HCT116 (cell line): ENCODE results near the gene ADNP2. TPM values are rescaled to one million over a fixed set of nuclear protein-coding genes. Genes with fewer than 3 reads are reported as not detected.

Experiments used
- ATAC-seq: fragments of 200-7000 bp; cut with Tn5 transposase; 2 replicates; pipeline ENCODE4 v1.9.1; 2020; ENCODE audit warnings: mild to moderate bottlenecking, moderate library complexity
- BruUV-seq: library from RNA; stranded (reverse); fragments of 400-500 nt; replicated peaks from 2 replicates; lab custom pipeline; 2021; lab: Mats Ljungman, UMichigan
- CTCF ChIA-PET: fragments of 300-600 bp; sonication (Branson Sonifier 250); formaldehyde crosslinking; loops from one replicate; lab custom pipeline; 2021; ENCODE audit warnings: antibody characterized with exemption; lab: Charles Lee
- POLR2A ChIA-PET: fragments of 300-600, 350-600 bp; sonication (Branson Sonifier 250); formaldehyde crosslinking; loops from one replicate; lab custom pipeline; 2021; ENCODE audit warnings: antibody characterized with exemption; lab: Charles Lee
- RAD21 ChIA-PET, 2 experiments: fragments of 300-600 bp; sonication (Branson Sonifier 250); formaldehyde crosslinking; loops; one replicate each; lab custom pipeline; 2023; ENCODE audit warnings: low total read pairs in 2 of 2; ENCODE audit not compliant: uncharacterized antibody in 2 of 2, unreplicated experiment in 2 of 2, low non-redundant PET in 1 of 2; lab: Charles Lee
- DNase-seq: peaks from one replicate; pipeline ENCODE4 v3.0.0-alpha.2; 2010; ENCODE audit warnings: low read depth, low spot score
- H2AFZ ChIP-seq: fragments of 200-600 bp; shearing (Covaris generic), sonication (generic); 2 replicates; pipeline ENCODE4 v1.6.1; 2017; ENCODE audit warnings: low read depth, mixed run types, mixed read lengths, antibody characterized with exemption, low read length; ENCODE audit not compliant: poor library complexity, severe bottlenecking
- H3K27ac ChIP-seq: 2 replicates; pipeline ENCODE4 v1.5.1; 2012; ENCODE audit warnings: low read depth, low read length
- H3K27me3 ChIP-seq: fragments of 200-600 bp; sonication (generic); 2 replicates; pipeline ENCODE4 v1.6.1; 2016; ENCODE audit warnings: mixed run types, low read length, mixed read lengths; ENCODE audit not compliant: insufficient read depth
- H3K36me3 ChIP-seq, 2 experiments: fragments of 200-500 bp in 1 of 2; fragments of 200-600 bp in 1 of 2; sonication (Bioruptor generic) in 1 of 2; sonication (generic) in 1 of 2; 2 replicates each; pipeline versions ENCODE4 v1.5.1 to v1.6.1; 2014 to 2016; ENCODE audit warnings: low read length in 2 of 2, inconsistent platforms in 1 of 2, mixed read lengths in 1 of 2, mixed run types in 1 of 2; ENCODE audit not compliant: insufficient read depth in 2 of 2, control insufficient read depth in 1 of 2
- H3K4me1 ChIP-seq, 2 experiments: fragments of 200-600 bp in 1 of 2; sonication (generic) in 1 of 2; 2 replicates each; pipeline versions ENCODE4 v1.5.1 to v1.6.1; 2012 to 2017; ENCODE audit warnings: low read length in 2 of 2, inconsistent platforms in 1 of 2, mild to moderate bottlenecking in 1 of 2, mixed read lengths in 1 of 2, mixed run types in 1 of 2, moderate library complexity in 1 of 2; ENCODE audit not compliant: insufficient read depth in 2 of 2, control insufficient read depth in 1 of 2
- H3K4me2 ChIP-seq: fragments of 200-600 bp; sonication (generic); 2 replicates; pipeline ENCODE4 v1.6.1; 2017; ENCODE audit warnings: mixed run types, low read length, mixed read lengths
- H3K4me3 ChIP-seq, 2 experiments: fragments of 200-600 bp in 1 of 2; sonication (generic) in 1 of 2; replicated peaks in 1 of 2; 2 replicates each; pipeline ENCODE4 v1.5.1; 2011 to 2016; ENCODE audit warnings: low read length in 2 of 2, control low read depth in 1 of 2, low read depth in 1 of 2, mild to moderate bottlenecking in 1 of 2, mixed read lengths in 1 of 2, mixed run types in 1 of 2
- H3K79me2 ChIP-seq: fragments of 200-600 bp; sonication (generic); 2 replicates; pipeline ENCODE4 v1.6.1; 2017; ENCODE audit warnings: mild to moderate bottlenecking, mixed run types, low read length, moderate library complexity, mixed read lengths; ENCODE audit not compliant: insufficient read depth
- H3K9ac ChIP-seq: fragments of 200-600 bp; sonication (generic); 2 replicates; pipeline ENCODE4 v1.6.1; 2016; ENCODE audit warnings: low read length, mixed read lengths
- H3K9me2 ChIP-seq: fragments of 200-600 bp; sonication (generic), shearing (Covaris generic); 2 replicates; pipeline ENCODE4 v1.6.1; 2017; ENCODE audit warnings: mixed run types, mild to moderate bottlenecking, moderate library complexity; ENCODE audit not compliant: insufficient read depth
- H3K9me3 ChIP-seq, 2 experiments: fragments of 200-500 bp in 1 of 2; fragments of 200-600 bp in 1 of 2; sonication (Bioruptor generic) in 1 of 2; sonication (generic) in 1 of 2; 2 replicates each; pipeline ENCODE4 v1.6.1; 2014 to 2017; ENCODE audit warnings: low read length in 2 of 2, mixed read lengths in 2 of 2, inconsistent platforms in 1 of 2, low read depth in 1 of 2, mild to moderate bottlenecking in 1 of 2, mixed run types in 1 of 2, moderate library complexity in 1 of 2; ENCODE audit not compliant: control insufficient read depth in 1 of 2, insufficient read depth in 1 of 2
- H4K20me1 ChIP-seq: fragments of 200-600 bp; sonication (generic), shearing (Covaris generic); 2 replicates; pipeline ENCODE4 v1.6.1; 2017; ENCODE audit warnings: mixed run types, mild to moderate bottlenecking, moderate library complexity; ENCODE audit not compliant: insufficient read depth
- CEBPB ChIP-seq: IDR thresholded peaks from 2 replicates; pipeline ENCODE4 v1.6.1; 2012; ENCODE audit warnings: low read depth
- FOSL1 ChIP-seq: IDR thresholded peaks from 2 replicates; pipeline ENCODE4 v1.6.1; 2012; ENCODE audit warnings: low read depth
- JUND ChIP-seq: IDR thresholded peaks from 2 replicates; pipeline ENCODE4 v1.6.1; 2012
- POLR2A ChIP-seq: IDR thresholded peaks from 2 replicates; pipeline ENCODE4 v1.7.0; 2011; ENCODE audit warnings: borderline replicate concordance; ENCODE audit not compliant: insufficient read depth, insufficient read length; ENCODE audit errors: extremely low read depth
- POLR2AphosphoS5 ChIP-seq: IDR thresholded peaks from 2 replicates; pipeline ENCODE4 v1.6.1; 2011; ENCODE audit warnings: mild to moderate bottlenecking, low read depth, low read length, moderate library complexity
- RAD21 ChIP-seq: IDR thresholded peaks from 2 replicates; pipeline ENCODE4 v1.6.1; 2012; ENCODE audit warnings: low read depth, mild to moderate bottlenecking
- intact Hi-C: fragments of 100-400 bp; cut with micrococcal nuclease; formaldehyde crosslinking; loops from 2 replicates; pipeline ENCODE4 v1.10.0; 2022
- total RNA-seq: library from RNA; stranded (reverse); gene quantifications from one replicate; pipeline ENCODE4 v1.2.1, GENCODE V29; 2021; ENCODE audit not compliant: unreplicated experiment
- TF ChIP-seq, protein P1 (sequence below): IDR thresholded peaks from 2 replicates; pipeline ENCODE4 v1.6.1; 2012; ENCODE audit warnings: low read depth
- TF ChIP-seq, protein P2 (sequence below), 3 experiments: fragments of 200-600 bp in 1 of 3; sonication (generic) in 1 of 3; IDR thresholded peaks in 2 of 3; conservative IDR thresholded peaks in 1 of 3; 2 replicates each; pipeline ENCODE4 v1.5.1; 2012 to 2017; ENCODE audit warnings: low read depth in 2 of 3, low read length in 2 of 3, antibody characterized with exemption in 1 of 3, borderline replicate concordance in 1 of 3, control low read depth in 1 of 3, mild to moderate bottlenecking in 1 of 3, mixed read lengths in 1 of 3, mixed run types in 1 of 3, moderate library complexity in 1 of 3; ENCODE audit not compliant: insufficient read depth in 1 of 3

ADNP2 gene
- total RNA-seq, 1 experiment from 2014 or later = 45.4 TPM

DNA sequence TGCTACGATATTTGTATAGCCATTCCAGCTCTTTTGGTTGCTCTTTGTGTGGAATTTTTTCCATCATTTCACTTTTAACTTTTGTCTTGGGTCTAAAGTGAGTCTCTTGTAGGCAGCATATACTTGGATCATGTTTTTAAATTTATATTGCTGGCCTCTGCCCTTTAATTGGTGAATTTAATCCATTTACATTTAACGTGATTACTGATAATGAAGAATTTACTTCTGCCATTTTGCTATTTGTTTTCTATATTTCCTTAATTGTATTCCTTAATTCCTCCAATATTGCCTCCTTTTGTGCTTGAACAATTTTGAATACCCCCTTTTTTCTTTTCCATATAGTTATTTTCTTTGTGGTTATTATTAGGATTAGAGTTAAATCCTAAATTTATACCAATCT, 21.0 kb upstream of the ADNP2 start:
- no peak for TF ChIP-seq CEBPB
- TF ChIP-seq, protein P1, sequence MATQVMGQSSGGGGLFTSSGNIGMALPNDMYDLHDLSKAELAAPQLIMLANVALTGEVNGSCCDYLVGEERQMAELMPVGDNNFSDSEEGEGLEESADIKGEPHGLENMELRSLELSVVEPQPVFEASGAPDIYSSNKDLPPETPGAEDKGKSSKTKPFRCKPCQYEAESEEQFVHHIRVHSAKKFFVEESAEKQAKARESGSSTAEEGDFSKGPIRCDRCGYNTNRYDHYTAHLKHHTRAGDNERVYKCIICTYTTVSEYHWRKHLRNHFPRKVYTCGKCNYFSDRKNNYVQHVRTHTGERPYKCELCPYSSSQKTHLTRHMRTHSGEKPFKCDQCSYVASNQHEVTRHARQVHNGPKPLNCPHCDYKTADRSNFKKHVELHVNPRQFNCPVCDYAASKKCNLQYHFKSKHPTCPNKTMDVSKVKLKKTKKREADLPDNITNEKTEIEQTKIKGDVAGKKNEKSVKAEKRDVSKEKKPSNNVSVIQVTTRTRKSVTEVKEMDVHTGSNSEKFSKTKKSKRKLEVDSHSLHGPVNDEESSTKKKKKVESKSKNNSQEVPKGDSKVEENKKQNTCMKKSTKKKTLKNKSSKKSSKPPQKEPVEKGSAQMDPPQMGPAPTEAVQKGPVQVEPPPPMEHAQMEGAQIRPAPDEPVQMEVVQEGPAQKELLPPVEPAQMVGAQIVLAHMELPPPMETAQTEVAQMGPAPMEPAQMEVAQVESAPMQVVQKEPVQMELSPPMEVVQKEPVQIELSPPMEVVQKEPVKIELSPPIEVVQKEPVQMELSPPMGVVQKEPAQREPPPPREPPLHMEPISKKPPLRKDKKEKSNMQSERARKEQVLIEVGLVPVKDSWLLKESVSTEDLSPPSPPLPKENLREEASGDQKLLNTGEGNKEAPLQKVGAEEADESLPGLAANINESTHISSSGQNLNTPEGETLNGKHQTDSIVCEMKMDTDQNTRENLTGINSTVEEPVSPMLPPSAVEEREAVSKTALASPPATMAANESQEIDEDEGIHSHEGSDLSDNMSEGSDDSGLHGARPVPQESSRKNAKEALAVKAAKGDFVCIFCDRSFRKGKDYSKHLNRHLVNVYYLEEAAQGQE = no peak
- TF ChIP-seq POLR2A = no peak
- no peak for TF ChIP-seq JUND
- no peak for TF ChIP-seq RAD21
- TF ChIP-seq, protein P2, sequence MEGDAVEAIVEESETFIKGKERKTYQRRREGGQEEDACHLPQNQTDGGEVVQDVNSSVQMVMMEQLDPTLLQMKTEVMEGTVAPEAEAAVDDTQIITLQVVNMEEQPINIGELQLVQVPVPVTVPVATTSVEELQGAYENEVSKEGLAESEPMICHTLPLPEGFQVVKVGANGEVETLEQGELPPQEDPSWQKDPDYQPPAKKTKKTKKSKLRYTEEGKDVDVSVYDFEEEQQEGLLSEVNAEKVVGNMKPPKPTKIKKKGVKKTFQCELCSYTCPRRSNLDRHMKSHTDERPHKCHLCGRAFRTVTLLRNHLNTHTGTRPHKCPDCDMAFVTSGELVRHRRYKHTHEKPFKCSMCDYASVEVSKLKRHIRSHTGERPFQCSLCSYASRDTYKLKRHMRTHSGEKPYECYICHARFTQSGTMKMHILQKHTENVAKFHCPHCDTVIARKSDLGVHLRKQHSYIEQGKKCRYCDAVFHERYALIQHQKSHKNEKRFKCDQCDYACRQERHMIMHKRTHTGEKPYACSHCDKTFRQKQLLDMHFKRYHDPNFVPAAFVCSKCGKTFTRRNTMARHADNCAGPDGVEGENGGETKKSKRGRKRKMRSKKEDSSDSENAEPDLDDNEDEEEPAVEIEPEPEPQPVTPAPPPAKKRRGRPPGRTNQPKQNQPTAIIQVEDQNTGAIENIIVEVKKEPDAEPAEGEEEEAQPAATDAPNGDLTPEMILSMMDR (IDR thresholded peaks at IDR 0.05 in 2 of 3, conservative IDR thresholded peaks at IDR 0.05 in 1 of 3; ENCODE audit: borderline replicate concordance in 1 of 3, insufficient read depth in 1 of 3, low read depth in 2 of 3, low read length in 2 of 3) = no peak
- no peak for TF ChIP-seq FOSL1
- no peak for TF ChIP-seq POLR2AphosphoS5
- no peaks in the 10 kb centered on the region for H3K27me3 ChIP-seq
- ChIA-PET CTCF (interaction anchor here (0.6 kb wide), 1 partner anchor 54 kb away, joined by 3 read pairs; no protein-coding TSS in a partner anchor), RAD21 (no interaction called here), POLR2A (no interaction called here)
- H3K4me2 ChIP-seq = no peak overlapping the region
- H3K9me2 ChIP-seq = no peaks in the 10 kb centered on the region
- no peaks in the 10 kb centered on the region for H4K20me1 ChIP-seq
- no peak overlapping the region for H2AFZ ChIP-seq
- H3K36me3 ChIP-seq = no peaks in the 10 kb centered on the region
- intact Hi-C loops = no loop called here
- no TSS peak for BruUV-seq
- no peak for DNase-seq
- H3K79me2 ChIP-seq = no peaks in the 10 kb centered on the region
- no peaks in the 10 kb centered on the region for H3K4me1 ChIP-seq
- H3K9me3 ChIP-seq = peaks cover 4 to 17% of the 10 kb centered on the region in 2 experiments
- H3K4me3 ChIP-seq = no peak overlapping the region
- H3K9ac ChIP-seq = no peak overlapping the region
- H3K27ac ChIP-seq = no peak overlapping the region
- ATAC-seq = no peak
